GM13976 (cell line): ENCODE measurements around the gene KCNH1.

Experiments
- DNase-seq: peaks from one replicate; pipeline ENCODE4 v3.0.0; 2012; ENCODE audit warnings: low spot score
- in situ Hi-C: fragments of 300-500 bp; cut with MboI; formaldehyde crosslinking; loops from one replicate; pipeline ENCODE4 v1.12.0; 2022; ENCODE audit warnings: low sequenced_read_pairs, mixed read lengths, inconsistent platforms; ENCODE audit not compliant: unreplicated experiment
- TF ChIP-seq, protein P1 (sequence below): IDR thresholded peaks from 2 replicates; pipeline ENCODE4 v1.5.1; 2012; ENCODE audit warnings: borderline replicate concordance, mild to moderate bottlenecking; ENCODE audit not compliant: insufficient read depth; ENCODE audit errors: extremely low read depth, missing control alignments, control extremely low read depth

The KCNH1 gene

DNA sequence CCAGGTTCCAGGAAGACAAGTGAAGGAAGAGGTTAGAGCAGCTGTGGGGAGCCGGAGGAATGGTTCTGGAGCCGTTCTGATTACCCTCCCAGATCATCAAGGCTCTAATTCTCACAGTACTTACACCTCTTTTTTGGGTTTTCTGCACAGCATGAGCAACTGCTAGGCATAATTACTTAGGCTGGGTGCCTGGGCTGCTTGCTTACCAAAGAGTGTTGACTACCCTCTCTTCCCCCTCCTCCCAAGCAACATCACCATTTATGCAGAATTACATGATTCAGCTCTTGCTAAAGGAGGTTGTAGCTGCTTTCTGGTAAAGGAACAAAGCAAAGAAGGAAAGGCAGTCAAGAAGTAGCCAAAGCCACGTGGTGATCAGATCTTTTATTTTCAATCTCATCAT, 397.2 kb downstream of the KCNH1 start:
- TF ChIP-seq, protein P1, sequence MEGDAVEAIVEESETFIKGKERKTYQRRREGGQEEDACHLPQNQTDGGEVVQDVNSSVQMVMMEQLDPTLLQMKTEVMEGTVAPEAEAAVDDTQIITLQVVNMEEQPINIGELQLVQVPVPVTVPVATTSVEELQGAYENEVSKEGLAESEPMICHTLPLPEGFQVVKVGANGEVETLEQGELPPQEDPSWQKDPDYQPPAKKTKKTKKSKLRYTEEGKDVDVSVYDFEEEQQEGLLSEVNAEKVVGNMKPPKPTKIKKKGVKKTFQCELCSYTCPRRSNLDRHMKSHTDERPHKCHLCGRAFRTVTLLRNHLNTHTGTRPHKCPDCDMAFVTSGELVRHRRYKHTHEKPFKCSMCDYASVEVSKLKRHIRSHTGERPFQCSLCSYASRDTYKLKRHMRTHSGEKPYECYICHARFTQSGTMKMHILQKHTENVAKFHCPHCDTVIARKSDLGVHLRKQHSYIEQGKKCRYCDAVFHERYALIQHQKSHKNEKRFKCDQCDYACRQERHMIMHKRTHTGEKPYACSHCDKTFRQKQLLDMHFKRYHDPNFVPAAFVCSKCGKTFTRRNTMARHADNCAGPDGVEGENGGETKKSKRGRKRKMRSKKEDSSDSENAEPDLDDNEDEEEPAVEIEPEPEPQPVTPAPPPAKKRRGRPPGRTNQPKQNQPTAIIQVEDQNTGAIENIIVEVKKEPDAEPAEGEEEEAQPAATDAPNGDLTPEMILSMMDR, result no peak
- in situ Hi-C loops, result no loop called here
- no peak for DNase-seq

DNA sequence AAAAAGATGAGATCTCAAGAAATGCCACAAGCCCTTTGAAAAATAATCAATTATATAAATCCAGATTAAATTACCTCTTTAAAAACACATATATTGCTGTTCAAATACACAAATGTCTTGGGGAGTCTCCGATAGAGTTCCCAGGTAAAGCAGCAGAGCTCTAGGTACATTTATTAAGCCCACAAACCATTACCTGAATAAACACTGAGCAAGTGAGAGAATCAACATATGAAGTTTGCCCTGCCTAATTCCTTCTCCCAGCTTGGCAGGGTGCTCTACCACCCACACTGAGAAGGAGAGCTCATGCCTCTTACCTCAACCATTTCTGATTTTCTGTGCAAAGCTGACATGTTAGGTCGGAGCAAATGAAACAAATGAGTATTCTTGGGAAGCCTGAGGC, 402.4 kb downstream of the KCNH1 start:
- no peak for DNase-seq
- in situ Hi-C loops, result no loop called here
- TF ChIP-seq, protein P1, result no peak

DNA sequence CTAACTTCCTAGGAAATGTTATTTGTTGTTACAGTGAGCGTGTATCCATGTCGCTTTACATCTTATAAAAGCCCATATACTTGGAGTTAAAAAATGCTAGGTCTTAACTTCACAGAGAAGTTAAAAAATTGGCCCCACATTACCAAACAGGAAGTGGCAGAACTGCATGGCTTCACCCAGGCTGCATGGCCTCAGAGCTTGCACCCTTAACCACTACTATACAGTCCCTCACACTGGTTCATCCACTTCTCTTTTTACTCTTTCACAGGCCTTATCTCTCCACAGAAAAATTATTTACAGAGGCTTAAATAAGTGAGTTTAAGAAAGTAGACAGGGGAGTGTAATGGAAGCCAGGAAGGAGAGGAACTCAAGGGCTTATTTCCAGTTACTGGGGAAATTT, 402.8 kb downstream of the KCNH1 start:
- in situ Hi-C loops, result no loop called here
- TF ChIP-seq, protein P1, result no peak
- DNase-seq, result no peak

DNA sequence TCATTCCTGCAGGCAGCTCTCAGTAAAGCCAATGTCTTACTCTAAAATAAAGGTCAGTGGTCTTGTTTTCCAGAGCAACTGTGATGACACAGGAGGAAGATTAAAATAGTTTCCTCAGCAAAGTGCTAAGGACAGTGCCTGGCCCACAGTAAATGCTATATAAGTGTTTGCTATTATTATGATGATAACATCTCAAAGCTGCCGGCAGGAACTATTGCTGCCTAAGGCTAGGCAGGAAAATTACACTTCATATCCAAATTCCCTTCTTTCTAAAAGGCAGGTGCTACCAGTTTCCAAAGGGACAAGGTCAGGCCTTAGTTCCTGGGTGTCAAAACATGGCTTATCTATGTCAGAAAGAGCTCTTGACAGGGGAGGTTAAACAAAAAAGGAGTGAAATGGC, 403.9 kb downstream of the KCNH1 start:
- in situ Hi-C loops, result no loop called here
- TF ChIP-seq, protein P1, result no peak
- no peak for DNase-seq

DNA sequence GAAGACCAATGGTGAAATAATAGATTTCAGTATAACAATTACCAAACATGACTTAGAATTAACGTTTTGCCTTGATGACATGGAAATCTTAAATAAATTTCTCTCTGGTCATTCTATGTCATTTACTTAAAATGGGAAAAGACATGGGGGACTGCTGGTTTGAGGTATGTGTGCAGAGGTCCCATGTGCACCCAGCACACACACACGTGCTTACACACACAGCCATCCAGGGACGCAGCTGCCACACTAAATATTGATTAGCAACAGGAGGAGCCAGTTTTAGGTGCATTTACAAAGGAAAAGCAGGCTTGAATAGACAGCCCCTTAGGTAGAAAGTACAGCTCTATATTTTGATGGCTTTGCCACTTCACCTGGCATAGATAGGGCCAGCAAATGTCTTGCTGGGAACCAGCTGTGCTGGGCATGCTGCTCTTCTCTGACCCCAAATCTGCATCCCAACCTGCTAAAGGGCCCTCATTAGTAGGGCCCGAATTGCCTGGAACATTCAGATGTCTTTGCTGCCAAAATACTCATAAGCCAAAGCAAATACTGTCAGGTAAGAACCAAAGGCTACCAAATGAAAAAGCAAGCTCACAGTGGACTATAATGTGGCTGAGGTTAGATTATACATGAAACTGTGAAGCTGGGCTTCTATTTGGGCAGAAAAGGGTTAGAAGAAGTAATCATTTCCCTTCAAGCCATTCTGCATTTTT, 405.4 kb downstream of the KCNH1 start:
- no peak for DNase-seq
- in situ Hi-C loops, result no loop called here
- TF ChIP-seq, protein P1, result no peak

DNA sequence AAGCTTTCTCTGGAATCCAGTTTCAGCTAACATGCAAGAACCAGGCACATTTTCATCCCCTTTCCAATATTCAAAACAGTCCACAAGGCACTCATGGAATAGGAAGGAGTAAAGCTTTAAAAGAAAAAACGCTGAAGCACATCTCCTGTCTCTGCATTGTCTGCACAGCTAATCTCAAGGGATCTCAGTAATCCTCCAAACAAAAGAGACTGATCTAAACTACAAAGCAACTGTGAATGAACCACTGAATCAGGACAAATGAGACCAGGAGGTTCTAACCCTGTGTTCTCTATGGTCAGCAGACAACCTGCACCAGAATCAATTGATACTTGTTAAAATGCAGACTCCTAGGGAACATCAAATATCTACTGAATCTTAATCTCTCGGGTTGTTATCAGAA, 406.2 kb downstream of the KCNH1 start:
- in situ Hi-C loops, result no loop called here
- TF ChIP-seq, protein P1, result no peak
- no peak for DNase-seq
